NOMO-1 treated with DMSO at 0.1 percent for 48 hours (cell line): ENCODE results near the gene CTNNA2.

ENCODE experiments used
- DNase-seq: peaks from one replicate; lab custom pipeline; 2025; ENCODE audit not compliant: unreplicated experiment; lab: John Stamatoyannopoulos, UW

The CTNNA2 gene

DNA sequence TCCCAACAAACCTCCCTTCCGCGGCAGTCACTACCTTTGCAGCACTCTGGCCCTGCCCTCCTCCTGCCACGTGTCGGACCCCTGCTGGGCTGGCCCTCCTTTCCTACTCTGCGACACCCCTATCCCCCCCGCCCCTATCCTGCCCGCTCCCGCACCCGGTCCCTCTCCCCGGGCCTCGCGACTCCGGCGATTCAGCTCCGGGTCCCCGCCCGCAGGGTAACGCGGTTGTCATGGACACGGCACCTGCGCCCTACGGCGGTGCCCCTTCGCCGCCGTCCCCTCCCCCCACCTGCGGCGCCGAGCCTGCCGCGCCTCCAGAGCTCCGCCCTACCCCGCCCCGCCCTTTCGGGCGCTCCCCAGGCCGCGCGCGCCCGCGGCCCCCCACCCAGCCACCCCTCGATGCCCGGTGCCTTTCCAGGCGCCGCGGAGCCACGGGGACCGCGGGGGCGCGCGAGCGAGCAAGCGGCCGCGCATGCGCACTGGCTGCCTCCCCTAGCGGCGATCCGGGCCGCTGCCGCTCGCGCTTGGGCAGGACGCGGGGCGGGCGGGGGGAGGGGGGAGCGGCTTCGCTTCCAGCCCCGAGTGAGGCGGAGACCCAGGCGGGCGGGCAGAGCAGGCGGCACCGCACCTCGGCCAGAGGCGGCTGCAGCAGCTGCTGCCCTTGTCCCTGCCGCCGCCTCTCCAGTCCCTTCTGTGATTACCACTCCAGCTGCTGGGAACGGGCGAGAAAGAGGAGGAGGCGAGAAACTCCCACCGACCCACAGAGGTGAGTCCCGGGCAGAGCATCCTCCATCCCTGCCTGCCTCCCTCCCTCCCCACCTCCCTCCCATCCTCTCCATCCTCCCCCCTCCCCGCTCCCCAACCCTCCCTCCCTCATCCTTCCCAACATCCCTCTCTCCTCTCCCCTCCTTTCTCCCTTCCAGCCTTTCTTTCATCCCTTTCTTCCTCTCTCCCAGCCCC, at the start of gene CTNNA2:
Gene CTNNA2, plus strand, starts transcription at position 610 of the 960 bp plus-strand sequence.
- DNase-seq: no peak

DNA sequence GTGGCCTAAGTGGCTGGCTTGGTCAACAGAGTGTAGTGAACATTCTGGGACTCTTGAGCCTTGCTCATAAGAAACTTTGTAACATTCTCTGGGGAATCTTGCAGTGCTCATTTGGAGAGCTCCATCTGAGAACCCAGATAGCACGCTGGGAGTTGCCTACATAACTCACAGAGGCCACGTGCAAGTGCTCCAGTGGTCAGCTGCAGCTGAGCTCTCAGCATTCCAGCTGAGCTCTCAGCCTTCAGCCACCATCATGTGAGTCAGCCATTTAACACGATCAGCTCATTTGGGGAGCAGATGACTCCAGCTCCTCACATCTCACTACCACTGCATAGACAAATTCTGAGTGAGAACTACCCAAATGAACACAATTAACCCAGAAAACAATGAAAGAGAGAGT, 25.5 kb upstream of the CTNNA2 start:
- no peak for DNase-seq

DNA sequence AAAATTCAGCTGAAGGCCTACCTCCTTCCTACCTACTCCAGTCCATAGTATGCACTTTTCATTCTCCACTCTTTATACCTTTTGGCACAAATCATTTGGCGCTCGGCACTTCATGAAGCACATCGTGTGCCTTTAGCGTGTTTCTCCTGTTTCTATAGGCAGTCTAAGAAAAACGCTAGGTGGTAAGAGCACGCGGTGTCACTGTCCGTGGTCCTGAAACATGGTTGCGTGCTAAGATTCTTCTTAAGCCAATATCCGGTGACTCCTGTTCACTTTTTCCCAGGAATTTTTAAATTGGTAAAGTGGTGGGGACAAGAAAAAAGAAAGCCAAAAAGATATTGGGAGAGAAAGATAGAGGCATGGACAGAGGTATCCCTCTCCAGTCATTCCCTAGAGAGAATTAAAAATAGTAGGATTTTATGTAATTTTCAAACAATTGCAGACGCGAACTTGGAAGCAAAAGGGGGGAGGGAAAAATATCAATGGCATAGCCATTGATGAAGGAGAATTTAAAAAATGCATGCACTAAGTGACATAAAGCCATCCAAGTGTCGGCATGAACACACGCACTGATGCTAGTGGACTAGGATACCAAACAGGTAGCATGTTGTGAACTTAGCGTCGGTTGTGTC, 1.4 kb upstream of the CTNNA2 start:
- DNase-seq: no peak

DNA sequence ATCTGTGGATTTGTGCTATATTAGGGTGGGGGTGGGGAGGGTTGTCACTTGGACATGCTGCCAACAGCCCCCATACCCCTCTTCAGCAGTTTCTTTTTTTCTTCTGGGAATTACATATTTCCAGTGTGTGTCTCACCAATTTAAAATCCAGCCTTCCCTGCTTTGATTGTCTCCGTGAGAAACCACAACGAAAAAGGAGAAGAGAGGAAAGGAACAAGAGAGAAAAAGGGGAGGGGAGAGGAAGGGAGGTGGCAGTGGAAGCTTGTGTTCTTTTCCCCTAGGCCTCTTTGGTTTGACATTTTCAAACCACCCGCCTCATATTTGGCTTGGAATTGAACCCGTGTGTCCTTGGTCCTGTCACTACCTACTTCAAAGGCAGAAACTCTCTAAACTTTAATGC, 860 bp downstream of the CTNNA2 start:
- no peak for DNase-seq

DNA sequence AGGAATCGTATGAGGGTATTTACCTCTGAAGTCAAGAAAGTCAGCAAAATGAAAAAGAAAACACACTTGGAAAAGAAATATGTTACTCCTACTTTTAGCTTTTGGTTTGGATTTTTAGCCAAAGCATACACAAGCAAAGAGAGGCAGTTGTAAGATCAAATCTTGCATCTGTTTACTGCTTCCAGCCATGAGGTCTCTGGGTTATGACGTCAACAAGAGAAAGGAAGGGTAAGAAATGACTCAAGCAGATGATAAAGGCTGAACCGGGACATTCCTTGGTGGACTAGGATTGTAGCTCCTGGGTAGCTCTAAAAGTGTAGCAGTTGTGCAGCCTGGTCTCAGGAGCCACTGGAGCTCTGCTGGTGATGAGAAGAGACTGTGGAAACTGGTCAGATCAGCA, 16.8 kb downstream of the CTNNA2 start:
- DNase-seq: no peak

DNA sequence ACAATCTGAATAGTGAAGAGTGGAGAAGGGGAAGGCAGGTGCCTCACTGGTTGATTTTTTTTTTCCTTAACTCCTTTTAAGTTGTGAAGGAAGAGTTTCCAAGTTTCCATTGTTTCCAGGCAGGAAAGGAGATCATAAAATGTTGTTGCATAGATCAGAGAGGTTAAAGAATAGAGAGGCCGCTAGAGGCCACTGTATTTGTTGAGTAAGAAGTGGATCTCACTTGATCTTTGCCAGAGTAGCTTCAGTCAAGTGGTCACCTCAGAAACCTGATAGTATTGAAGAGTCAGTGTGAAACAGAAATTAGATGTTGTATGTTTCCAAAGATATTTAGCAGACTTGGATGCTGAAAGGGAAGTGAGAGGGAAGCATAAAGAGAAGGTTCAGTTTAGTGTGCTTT, 17.6 kb downstream of the CTNNA2 start:
- no peak for DNase-seq

DNA sequence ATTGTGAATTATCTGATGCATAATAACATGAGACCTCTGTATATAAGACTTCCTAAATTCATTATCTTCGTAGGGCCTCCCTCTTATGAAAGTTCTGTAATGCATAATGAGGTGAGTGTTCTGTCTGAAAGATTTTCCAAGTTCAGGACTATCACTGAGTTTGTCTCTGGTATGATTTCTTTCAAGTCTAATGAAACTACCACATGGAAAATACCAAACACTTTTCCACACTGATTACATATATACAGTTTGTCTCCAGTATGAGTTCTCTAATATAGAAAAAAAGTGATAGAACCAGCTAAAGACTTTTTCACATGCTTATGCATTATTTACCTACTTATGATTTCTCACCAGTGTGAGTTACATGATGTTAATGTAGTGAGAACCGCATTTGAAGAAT, 34.7 kb downstream of the CTNNA2 start:
- no peak for DNase-seq

DNA sequence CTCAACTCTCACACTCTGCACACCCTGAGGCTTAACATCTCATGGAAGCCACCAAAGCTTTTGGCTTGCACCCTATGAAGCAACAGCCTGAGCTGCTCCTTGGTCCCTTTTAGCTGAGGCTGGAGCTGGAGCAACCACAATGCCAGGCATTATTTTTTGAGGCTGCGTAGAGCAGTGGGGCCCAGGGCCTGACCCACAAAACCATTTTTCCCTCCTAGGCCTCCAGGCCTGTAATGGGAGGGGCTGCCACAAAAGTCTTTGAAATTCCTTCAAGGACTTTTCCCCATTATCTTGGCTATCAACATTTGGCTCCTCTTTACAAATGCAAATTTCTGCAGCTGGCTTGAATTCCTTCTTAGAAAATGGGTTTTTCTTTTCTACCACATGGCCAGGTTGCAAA, 39.8 kb downstream of the CTNNA2 start:
- DNase-seq: no peak

DNA sequence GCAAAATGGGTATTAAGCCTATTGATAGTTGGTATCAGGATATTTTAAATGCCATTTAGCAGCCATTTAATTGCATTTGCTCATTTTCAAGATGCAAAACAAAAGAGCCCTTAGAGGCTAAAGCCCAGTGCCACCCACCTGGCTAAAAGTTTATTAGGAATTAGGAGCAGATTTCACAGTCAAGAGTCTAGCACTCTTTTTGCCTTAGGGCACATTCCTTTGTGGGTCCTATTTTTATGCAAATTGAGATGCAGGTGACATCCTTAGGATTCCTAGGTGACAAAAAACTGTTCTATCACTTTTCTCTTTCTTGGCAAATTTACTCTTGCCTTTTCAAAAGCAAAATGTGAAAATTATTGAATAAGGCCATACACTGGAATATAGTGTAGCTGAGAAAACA, 42.0 kb downstream of the CTNNA2 start:
- no peak for DNase-seq

DNA sequence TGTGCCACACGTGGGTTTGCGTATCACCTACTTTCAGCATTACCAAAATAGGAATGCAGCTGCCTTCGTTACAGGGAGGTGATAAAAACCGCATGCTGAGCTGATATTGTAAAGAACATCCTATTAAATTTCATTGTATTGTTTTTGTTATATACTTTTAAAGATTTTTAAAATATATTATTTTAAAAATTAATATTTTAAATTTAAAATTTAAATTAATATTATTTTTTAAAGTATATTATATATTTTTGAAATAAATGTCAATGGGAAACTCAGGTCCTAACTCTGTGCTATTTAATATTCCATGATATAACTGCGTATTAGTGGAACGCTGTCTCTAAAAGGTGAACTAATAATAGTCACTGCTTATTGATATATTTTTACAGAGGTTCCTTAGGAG, 51.2 kb downstream of the CTNNA2 start:
- DNase-seq: no peak

DNA sequence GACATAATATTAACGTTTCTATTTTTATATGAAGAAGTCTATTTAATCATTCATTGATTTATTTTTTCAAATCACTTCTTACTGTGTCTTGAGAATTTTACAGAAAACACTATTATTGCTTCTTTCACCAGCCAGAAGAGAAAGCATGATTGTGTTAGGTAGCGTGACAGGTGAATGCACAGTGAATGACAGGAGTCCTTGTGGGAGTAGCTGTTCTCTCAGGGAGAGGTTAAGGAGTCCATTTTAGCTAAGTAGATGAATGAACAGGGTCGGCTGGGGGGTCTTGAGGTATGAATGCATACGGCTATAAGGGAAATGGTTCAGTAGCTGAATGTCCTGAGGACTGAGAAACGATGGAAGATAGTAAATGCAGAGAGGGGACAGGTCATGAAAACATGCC, 56.2 kb downstream of the CTNNA2 start:
- no peak for DNase-seq

DNA sequence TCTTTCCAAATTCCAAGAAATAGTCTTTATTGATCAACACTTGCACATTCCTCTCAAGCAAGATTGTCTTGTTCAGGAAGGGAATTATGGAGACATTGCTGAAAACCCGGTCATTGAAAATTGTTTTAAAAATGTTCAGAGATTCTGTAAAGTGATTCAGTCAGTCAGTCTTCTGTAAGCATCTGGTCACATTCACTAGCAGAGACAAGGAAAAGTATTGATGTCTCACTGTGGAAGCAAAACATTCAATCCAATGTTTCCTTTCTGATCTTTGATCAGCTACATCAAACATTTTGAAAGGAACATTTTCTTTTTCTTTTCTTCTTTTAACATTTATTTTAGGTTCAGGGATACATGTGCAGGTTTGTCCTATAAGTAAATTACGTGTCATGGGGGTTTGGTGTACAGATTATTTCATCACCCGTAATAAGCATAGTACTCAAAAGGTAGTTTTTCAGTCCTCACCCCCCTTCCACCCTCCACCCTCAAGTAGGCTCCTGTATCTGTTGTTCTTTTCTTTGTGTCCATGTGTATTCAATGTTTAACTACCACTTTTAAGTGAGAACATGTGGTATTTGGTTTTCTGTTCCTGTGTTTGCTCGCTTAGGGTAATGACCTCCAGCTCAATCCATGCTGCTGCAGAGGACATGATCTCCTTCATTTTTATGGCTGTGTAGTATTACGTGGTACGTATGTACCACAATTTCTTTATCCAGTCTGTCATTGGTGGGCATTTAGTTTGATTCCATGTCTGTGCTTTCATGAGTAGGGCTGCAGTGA, 61.2 kb downstream of the CTNNA2 start:
- no peak for DNase-seq

DNA sequence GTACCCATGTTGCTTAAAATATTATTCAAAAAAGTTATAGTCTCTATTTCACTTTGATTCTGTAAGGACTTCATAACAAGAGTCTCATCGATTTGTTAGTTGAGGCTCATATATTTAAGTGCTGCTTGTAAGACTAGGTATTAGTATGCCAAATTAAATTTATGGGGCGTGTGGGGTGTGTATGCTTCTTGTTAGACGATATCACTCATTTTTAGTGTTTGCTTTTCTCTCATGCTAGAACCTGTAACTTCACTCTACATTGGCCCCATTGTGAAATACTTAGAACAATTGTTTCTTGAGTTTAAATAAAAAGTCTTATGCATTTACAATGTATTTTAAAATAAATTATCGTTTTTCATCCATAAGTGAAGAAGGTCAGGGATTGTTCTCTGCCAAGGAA, 63.6 kb downstream of the CTNNA2 start:
- DNase-seq: no peak

DNA sequence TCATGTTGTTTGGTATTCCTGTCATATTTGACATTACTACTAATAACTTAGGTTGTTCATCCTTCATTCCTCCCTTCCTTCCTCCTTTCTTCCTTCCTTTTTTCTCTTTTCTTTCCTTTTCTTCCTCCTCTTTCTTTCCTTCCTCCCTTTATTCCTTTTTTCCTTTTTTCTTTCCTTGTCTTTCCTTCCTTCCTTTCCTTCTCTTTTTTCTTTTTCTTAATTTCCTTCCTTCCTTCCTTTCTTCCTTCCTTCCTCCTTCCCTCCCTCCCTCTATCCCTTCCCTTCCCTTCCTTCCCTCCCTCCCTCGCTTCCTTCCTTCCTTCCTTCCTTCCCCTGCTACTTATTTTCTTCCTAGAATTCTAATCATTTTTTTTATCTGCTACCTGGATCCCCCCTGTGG, 66.1 kb downstream of the CTNNA2 start:
- no peak for DNase-seq

DNA sequence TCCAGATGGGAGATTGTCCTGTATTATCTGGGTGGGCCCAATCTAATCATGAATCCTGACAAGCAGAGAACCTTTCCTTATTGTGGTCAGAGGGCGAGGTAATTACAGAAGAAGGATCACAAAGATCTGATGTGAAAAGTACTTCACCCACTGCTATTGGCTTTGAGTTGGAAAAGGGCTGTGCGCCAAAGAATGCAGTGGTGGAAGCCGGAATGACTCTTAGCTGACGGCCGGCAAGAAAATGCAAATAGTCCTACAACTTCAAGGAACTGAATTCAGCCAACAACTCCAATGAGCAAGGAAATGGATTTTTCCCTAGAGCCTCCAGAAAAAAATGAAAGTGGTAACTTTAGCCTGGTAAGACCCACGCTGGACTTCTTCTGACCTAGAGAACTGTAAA, 67.3 kb downstream of the CTNNA2 start:
- no peak for DNase-seq

DNA sequence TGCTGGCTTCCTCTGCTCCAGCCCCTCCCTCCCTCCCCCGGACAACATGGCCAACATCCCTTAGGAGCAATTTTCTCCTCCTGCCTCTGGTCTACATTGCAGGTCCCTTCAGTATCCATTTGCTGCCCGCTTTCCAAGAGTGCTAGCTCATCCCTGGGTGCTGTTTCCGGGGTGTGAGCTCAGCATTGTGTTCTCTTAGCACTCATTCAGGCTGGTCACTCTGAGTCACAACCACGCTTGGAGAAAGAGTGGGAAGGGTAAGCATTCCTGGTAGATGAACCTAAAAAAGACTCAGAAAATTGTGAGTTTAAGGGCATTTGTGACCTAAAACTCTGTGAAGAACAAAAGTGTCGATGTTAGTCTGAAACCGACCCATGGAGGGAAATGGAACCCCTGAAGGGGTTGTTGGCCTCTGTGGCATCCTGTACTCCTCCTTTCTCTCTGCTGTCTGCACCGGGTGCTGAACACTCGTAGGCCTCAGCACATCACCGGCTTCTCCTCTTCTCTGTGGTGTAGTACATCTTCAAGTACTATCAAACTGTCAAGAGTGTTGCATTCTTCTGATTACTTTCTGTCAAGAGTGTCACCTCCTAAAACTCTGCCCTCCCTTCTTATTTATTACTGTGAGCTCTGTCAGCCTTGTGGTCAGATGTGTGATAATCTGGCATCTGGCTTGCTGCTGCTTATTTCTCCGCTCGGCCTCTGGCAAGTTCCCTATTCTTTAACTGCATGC, 73.0 kb downstream of the CTNNA2 start:
- no peak for DNase-seq

DNA sequence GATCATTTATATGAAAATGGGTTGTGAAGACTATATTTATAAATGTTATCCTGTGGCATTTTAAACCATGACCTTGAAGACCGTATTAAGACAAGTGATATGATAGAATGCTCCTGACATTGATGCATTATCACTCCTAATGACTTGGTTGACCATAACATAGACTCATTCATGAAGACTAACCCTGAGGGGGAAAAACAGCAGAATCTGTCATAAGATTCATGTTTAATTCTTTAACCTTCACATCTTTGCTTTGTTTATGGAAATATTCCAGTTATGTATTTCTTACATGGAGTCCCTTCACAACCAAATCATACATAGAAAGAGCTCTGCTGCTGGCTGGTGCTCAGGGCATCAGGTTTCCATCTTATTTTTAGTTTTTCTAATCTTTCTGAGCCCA, 78.4 kb downstream of the CTNNA2 start:
- no peak for DNase-seq

DNA sequence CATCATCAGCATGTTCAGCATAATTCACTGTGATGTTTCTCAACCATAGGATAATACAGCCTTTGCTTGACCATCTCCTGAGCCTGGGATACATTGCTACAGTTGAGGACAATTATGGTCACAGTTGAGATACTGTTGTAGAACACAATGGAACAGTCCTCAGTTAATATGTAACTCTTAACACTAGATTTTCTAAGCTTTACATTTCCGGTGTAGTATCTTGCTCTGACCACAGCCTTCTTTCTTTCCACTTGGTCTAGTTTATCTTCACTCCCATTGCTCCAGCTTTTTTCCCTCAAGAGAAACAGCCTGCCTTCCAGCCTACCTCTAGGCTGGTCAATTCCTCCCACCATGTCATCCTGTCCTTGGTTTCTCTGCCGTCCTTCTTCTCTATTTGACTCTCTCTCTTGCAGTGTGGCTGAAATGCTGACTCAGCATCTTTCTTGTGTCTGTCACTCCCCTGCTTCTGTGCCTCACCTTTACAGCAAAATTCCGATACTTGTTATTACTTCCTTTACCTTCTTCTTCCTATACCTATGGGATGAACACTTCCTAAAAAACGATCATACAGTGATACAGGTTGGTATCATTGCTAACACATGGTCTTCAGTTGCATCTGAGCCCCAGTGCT, 80.5 kb downstream of the CTNNA2 start:
- no peak for DNase-seq

DNA sequence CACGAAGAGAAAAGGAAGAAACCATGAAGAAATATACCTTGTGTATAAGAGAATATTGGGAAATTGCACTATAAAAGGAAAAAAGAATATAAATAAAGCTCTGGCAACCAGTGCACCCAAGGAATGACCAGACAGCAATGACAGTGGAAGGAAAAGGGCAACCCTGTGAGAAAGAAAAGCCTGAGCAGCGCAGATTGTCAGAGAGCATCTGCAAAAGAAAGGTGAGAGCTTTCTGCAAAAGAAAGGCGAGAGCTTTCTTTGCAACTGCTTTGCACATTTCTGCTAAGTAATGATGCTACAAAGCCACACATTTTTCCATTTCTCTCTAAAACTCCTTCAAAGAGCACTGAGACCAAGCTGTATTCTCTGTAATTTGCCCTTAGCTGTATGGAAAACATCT, 83.6 kb downstream of the CTNNA2 start:
- DNase-seq: no peak

DNA sequence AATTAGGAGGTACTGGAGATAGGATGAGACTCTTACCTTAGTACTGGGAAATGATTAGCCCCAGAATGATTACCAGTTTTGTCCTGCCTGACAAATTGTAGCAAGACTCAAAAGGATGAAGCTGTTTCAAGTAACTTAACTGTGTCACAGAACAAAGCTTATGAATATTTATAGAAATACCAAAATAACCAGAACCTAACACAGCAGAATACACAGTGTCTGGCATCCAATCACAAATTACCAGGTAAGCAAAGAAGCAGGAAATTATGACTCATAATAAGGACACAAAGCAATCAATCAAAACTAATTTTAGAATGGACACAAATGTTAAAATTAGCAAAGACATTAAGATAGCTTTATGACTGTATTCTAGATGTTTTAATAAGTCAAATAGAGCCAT, 91.9 kb downstream of the CTNNA2 start:
- DNase-seq: no peak
